HepG2 (cell line): ENCODE data around the gene TADA3. TPM values are rescaled to one million over a fixed set of nuclear protein-coding genes. Genes with fewer than 3 reads are reported as not detected.

Experiments
- CHCHD3 ChIP-seq: sonication (generic); formaldehyde crosslinking; IDR thresholded peaks from 2 replicates; pipeline ENCODE4 v1.8.0; 2022; ENCODE audit warnings: mild to moderate bottlenecking, missing genetic modification reagents, moderate library complexity
- E2F5 ChIP-seq: sonication (generic); formaldehyde crosslinking; conservative IDR thresholded peaks from 2 replicates; pipeline ENCODE4 v1.4.0; 2020; ENCODE audit warnings: missing genetic modification reagents
- HMG20B ChIP-seq: conservative IDR thresholded peaks from 2 replicates; pipeline ENCODE4 v1.6.1; 2016; ENCODE audit warnings: missing genetic modification reagents, missing compliant biosample characterization
- KAT7 ChIP-seq: IDR thresholded peaks from 2 replicates; pipeline ENCODE4 v1.6.1; 2018; ENCODE audit warnings: borderline replicate concordance, missing compliant biosample characterization
- KDM3A ChIP-seq: IDR thresholded peaks from 2 replicates; pipeline ENCODE4 v1.6.1; 2018; ENCODE audit warnings: low read depth, missing compliant biosample characterization
- MIER2 ChIP-seq: IDR thresholded peaks from 2 replicates; pipeline ENCODE4 v1.6.1; 2016; ENCODE audit warnings: missing biosample characterization, missing genetic modification reagents
- NCOA2 ChIP-seq: sonication (generic); formaldehyde crosslinking; IDR thresholded peaks from 2 replicates; pipeline ENCODE4 v1.8.0; 2022; ENCODE audit warnings: inconsistent platforms
- NFKBIZ ChIP-seq: IDR thresholded peaks from 2 replicates; pipeline ENCODE4 v1.6.1; 2018; ENCODE audit warnings: missing genetic modification reagents, missing compliant biosample characterization
- NR2F1 ChIP-seq, 2 experiments: fragments of 450-650 bp in 1 of 2; formaldehyde crosslinking in 1 of 2; IDR thresholded peaks; 2 replicates each; pipeline versions ENCODE4 v1.5.0 to v1.6.1; 2016 to 2020; ENCODE audit warnings: mild to moderate bottlenecking in 1 of 2, missing compliant biosample characterization in 1 of 2, missing genetic modification reagents in 1 of 2, moderate library complexity in 1 of 2
- TOE1 ChIP-seq: sonication (generic); formaldehyde crosslinking; IDR thresholded peaks from 2 replicates; pipeline ENCODE4 v1.4.0; 2020; ENCODE audit warnings: mild to moderate bottlenecking, missing genetic modification reagents
- ZBTB2 ChIP-seq: sonication (generic); formaldehyde crosslinking; IDR thresholded peaks from 2 replicates; pipeline ENCODE4 v1.8.0; 2022; ENCODE audit warnings: low read depth, missing genetic modification reagents
- ZIK1 ChIP-seq: sonication (generic); formaldehyde crosslinking; IDR thresholded peaks from 2 replicates; pipeline ENCODE4 v1.5.0; 2020; ENCODE audit warnings: mild to moderate bottlenecking, low read depth, missing genetic modification reagents, borderline replicate concordance
- ZKSCAN1 ChIP-seq: fragments of 150-350 bp; IDR thresholded peaks from 2 replicates; pipeline ENCODE4 v1.6.1; 2014; ENCODE audit warnings: low read length
- ZNF326 ChIP-seq: sonication (generic); formaldehyde crosslinking; IDR thresholded peaks from 2 replicates; pipeline ENCODE4 v1.4.0; 2020; ENCODE audit warnings: missing genetic modification reagents, borderline replicate concordance
- ZNF333 ChIP-seq: sonication (generic); formaldehyde crosslinking; IDR thresholded peaks from 2 replicates; pipeline ENCODE4 v1.4.0; 2020; ENCODE audit warnings: mild to moderate bottlenecking, missing genetic modification reagents, borderline replicate concordance
- ZNF891 ChIP-seq: sonication (generic); formaldehyde crosslinking; IDR thresholded peaks from 2 replicates; pipeline ENCODE4 v1.5.0; 2020; ENCODE audit warnings: mild to moderate bottlenecking, missing genetic modification reagents
- polyA plus RNA-seq, 8 experiments: library from polyadenylated mRNA; depleted of rRNA in 3 of 8; stranded (reverse) in 7 of 8; unstranded in 1 of 8; fragments of >200 nt; fragmentation: Illumina TruSeq in 4 of 8; extraction: Trizol in 4 of 8; gene quantifications; 2 replicates each; pipeline versions ENCODE4 v1.2.1 to v1.2.3, GENCODE V29; 2011 to 2016; ENCODE audit warnings: low read depth in 4 of 8, missing spikeins in 1 of 8, mixed read lengths in 1 of 8; ENCODE audit not compliant: insufficient read depth in 1 of 8
- total RNA-seq, 5 experiments: library from RNA; depleted of rRNA; stranded (reverse); fragments of >200 nt; fragmentation: Illumina TruSeq; extraction: Trizol; gene quantifications; 2 replicates each; pipeline ENCODE4 v1.2.3, GENCODE V29; 2016; ENCODE audit warnings: low read depth in 1 of 5
- TF ChIP-seq, protein P1 (sequence below): sonication (generic); formaldehyde crosslinking; IDR thresholded peaks from 2 replicates; pipeline ENCODE4 v1.4.0; 2020; ENCODE audit warnings: missing genetic modification reagents, borderline replicate concordance

Gene TADA3
- total and polyA plus RNA-seq, 2 of the 13 experiments (the other 11 are each of a cell fraction or from before 2014, with no cell fraction given): 32.1 to 37.1 TPM

DNA sequence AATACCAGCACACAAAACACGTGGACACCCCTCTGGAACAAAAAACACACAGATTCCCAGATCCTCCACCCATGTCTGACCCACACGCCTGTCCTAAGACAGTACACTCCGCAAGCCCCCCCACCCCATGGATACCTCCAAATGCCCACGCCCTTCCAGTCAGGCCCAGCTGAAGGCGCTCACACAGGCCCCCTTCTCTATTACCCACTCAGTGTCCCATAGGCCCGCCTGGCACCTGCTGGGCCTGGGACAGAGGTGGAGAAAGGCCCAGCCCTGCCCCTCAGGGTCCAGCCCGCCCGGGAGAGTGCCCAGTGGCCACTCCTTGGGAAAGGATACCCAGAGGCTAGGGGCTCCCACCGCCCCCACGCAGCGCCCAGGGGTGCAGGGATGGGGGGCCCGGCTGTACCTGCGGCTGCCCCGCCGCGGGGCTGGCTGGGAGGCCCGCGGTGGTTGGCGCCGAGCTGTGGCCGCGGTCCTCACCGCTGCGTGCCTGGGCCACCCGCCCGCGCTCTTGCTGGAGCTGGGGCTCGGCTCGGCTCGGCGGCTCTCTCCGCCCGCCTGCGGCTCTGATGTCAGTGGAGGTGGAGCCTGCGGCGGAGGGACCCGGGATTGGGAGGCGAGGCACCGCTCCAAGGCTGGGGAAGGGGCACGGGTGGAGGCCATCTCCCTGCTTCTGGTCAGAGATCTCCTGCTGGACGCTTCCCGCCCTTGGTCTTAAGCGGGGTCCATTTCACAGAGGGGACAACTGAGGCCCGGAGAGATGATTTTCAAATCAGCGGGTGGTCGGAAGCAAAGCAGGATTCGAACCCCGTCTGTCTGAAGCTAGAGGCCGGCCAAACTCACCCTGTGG, 22.6 kb downstream of the TADA3 start, which contains the start of gene CAMK1 (continued):
- TF ChIP-seq, protein P1, sequence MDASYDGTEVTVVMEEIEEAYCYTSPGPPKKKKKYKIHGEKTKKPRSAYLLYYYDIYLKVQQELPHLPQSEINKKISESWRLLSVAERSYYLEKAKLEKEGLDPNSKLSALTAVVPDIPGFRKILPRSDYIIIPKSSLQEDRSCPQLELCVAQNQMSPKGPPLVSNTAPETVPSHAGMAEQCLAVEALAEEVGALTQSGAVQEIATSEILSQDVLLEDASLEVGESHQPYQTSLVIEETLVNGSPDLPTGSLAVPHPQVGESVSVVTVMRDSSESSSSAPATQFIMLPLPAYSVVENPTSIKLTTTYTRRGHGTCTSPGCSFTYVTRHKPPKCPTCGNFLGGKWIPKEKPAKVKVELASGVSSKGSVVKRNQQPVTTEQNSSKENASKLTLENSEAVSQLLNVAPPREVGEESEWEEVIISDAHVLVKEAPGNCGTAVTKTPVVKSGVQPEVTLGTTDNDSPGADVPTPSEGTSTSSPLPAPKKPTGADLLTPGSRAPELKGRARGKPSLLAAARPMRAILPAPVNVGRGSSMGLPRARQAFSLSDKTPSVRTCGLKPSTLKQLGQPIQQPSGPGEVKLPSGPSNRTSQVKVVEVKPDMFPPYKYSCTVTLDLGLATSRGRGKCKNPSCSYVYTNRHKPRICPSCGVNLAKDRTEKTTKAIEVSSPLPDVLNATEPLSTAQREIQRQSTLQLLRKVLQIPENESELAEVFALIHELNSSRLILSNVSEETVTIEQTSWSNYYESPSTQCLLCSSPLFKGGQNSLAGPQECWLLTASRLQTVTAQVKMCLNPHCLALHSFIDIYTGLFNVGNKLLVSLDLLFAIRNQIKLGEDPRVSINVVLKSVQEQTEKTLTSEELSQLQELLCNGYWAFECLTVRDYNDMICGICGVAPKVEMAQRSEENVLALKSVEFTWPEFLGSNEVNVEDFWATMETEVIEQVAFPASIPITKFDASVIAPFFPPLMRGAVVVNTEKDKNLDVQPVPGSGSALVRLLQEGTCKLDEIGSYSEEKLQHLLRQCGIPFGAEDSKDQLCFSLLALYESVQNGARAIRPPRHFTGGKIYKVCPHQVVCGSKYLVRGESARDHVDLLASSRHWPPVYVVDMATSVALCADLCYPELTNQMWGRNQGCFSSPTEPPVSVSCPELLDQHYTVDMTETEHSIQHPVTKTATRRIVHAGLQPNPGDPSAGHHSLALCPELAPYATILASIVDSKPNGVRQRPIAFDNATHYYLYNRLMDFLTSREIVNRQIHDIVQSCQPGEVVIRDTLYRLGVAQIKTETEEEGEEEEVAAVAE (CRISPR knock-in tag): no peak
- TF ChIP-seq ZNF326 (CRISPR knock-in tag) (no peak), E2F5 (CRISPR knock-in tag) (no peak), ZNF891 (peak; percentile 38; the same call in 1 of the 2 replicates), ZNF333 (no peak), ZKSCAN1 (no peak), KDM3A (CRISPR knock-in tag) (no peak), NCOA2 (CRISPR knock-in tag) (no peak), TOE1 (CRISPR knock-in tag) (no peak), NR2F1 (CRISPR knock-in tag; IDR thresholded peaks at IDR 0.05) (no peak), HMG20B (CRISPR knock-in tag) (no peak), ZIK1 (peak; percentile 76; the same call in 1 of the 2 replicates), MIER2 (CRISPR knock-in tag) (no peak), ZBTB2 (no peak), NFKBIZ (CRISPR knock-in tag) (no peak), CHCHD3 (CRISPR knock-in tag) (no peak), KAT7 (peak; percentile 29; the same call in 1 of the 2 replicates)
